Effector memory CD4-positive, alpha-beta T cell (primary cell): ENCODE results near the gene DCAF4.

Experiments
- DNase-seq, 3 donors: peaks; one replicate each; pipeline ENCODE4 v3.0.0-alpha.2; 2020
- H3K27ac ChIP-seq: 2 replicates; pipeline ENCODE4 v1.7.0; 2013; ENCODE audit warnings: mild to moderate bottlenecking, low read length, moderate library complexity; ENCODE audit not compliant: insufficient read depth, poor library complexity, severe bottlenecking
- H3K27me3 ChIP-seq: replicated peaks from 2 replicates; pipeline ENCODE4 v1.7.0; 2013; ENCODE audit warnings: mild to moderate bottlenecking, low read length; ENCODE audit not compliant: insufficient read depth, control insufficient read depth, poor library complexity, severe bottlenecking
- H3K36me3 ChIP-seq: 2 replicates; pipeline ENCODE4 v1.7.0; 2013; ENCODE audit warnings: mild to moderate bottlenecking, low read length, moderate library complexity; ENCODE audit not compliant: control insufficient read depth, insufficient read depth
- H3K4me1 ChIP-seq: 2 replicates; pipeline ENCODE4 v1.7.0; 2013; ENCODE audit warnings: low read length, mild to moderate bottlenecking; ENCODE audit not compliant: control insufficient read depth, insufficient read depth, poor library complexity, severe bottlenecking
- H3K4me3 ChIP-seq: 2 replicates; pipeline ENCODE4 v1.7.0; 2013; ENCODE audit warnings: low read length, low read depth, mild to moderate bottlenecking; ENCODE audit not compliant: insufficient read depth, poor library complexity, severe bottlenecking
- H3K9me3 ChIP-seq: 2 replicates; pipeline ENCODE4 v1.7.0; 2013; ENCODE audit warnings: mild to moderate bottlenecking, low read length, moderate library complexity; ENCODE audit not compliant: control insufficient read depth

DCAF4 gene

GRCh38 chr14:72883961-72884360 is 42.3 kb upstream of the DCAF4 start:
- DNase-seq, result no peak
- no peaks in the 10 kb centered on the region for H3K27me3 ChIP-seq
- no peak overlapping the region for H3K27ac ChIP-seq
- H3K4me3 ChIP-seq, result no peak overlapping the region
- no peaks in the 10 kb centered on the region for H3K9me3 ChIP-seq
- H3K4me1 ChIP-seq, result no peaks in the 10 kb centered on the region
- no peaks in the 10 kb centered on the region for H3K36me3 ChIP-seq

DNA sequence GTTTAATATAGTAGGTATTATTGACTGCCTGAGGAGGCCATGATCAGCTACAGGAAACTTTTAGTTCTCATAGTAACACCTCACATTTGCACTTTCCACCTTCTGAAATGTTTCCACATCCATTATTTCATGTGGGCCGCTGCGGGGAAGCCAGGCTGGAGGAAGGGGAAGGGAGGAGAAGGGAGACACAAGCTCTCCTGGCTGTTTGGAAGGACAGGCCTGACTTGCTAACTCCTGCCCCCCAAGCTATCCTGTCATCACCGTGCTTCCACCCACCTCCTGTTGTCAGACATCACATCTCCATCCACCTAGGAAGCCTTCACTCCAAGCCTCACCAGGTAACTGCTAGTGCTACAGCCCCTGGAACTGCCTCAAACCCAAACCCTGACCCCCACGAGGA is 41.9 kb upstream of the DCAF4 start:
- Histone ChIP-seq H3K9me3 (no peaks in the 10 kb centered on the region), H3K4me3 (no peak overlapping the region), H3K4me1 (no peaks in the 10 kb centered on the region), H3K27me3 (no peaks in the 10 kb centered on the region), H3K27ac (no peak overlapping the region), H3K36me3 (no peaks in the 10 kb centered on the region)
- no peak for DNase-seq

- no peaks in the 10 kb centered on the region for H3K36me3 ChIP-seq
- H3K27ac ChIP-seq, result no peak overlapping the region
- H3K27me3 ChIP-seq, result peaks cover 8% of the 10 kb centered on the region
- no peak for DNase-seq
- no peaks in the 10 kb centered on the region for H3K9me3 ChIP-seq
- H3K4me3 ChIP-seq, result no peak overlapping the region
- H3K4me1 ChIP-seq, result peaks cover 3% of the 10 kb centered on the region
Observed at GRCh38 chr14:72887514-72887913, 38.8 kb upstream of the DCAF4 start.

GRCh38 chr14:72888192-72888591 is 38.1 kb upstream of the DCAF4 start:
- Histone ChIP-seq H3K27ac (no peak overlapping the region), H3K4me3 (no peak overlapping the region), H3K4me1 (peaks cover 10% of the 10 kb centered on the region), H3K36me3 (no peaks in the 10 kb centered on the region), H3K27me3 (peaks cover 8% of the 10 kb centered on the region), H3K9me3 (no peaks in the 10 kb centered on the region)
- DNase-seq, result no peak

DNA sequence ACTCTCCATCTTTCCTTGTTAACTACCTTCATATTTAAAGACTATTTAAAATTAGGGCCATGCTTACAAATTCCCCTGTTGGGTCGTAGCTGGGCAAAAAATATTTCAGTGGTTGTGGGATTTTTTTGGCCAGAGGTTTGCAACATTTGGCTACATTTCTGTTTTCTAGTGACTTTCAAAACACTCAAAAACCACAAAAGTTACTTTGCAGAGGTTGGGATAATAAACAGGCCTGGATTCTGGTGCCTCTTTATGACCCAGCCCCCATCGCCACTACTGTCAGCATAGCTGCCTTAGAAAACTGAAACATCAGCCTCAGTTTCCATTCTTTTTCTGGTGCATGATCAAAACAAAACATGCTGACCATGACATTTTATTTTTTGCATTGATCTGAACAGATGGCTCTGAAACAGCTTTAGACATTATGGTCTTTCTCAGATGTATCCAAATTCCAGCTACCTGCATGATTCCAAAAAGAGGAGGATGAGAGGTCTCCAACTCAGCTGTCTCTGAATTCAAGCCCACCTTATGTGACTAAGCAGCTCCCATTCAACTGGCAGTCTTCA is 37.5 kb upstream of the DCAF4 start:
- Histone ChIP-seq H3K4me1 (peaks cover 10% of the 10 kb centered on the region), H3K27me3 (peaks cover 8% of the 10 kb centered on the region), H3K27ac (no peak overlapping the region), H3K36me3 (no peaks in the 10 kb centered on the region), H3K9me3 (no peaks in the 10 kb centered on the region), H3K4me3 (no peak overlapping the region)
- DNase-seq, result no peak

DNA sequence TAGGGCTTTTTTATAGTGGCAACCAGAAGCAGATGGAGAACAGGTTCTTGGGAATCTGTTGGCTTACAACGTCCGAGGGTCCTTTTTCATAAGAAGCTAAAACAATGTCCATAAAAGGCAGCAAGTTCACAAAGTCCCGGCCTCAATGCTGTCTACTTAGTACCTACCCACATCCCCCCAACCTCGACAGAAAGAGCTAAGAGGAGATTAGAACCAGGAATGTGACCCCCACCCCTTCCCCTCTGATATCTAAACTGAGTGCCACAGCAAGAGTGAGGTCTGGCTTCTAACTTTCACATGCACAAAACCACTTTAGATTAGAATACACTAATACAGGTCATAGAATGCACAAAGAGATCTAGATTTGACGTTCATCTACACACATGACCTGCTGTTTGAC is 36.9 kb upstream of the DCAF4 start:
- Histone ChIP-seq H3K27ac (no peak overlapping the region), H3K4me1 (peaks cover 10% of the 10 kb centered on the region), H3K27me3 (peaks cover 8% of the 10 kb centered on the region), H3K36me3 (no peaks in the 10 kb centered on the region), H3K9me3 (no peaks in the 10 kb centered on the region), H3K4me3 (no peak overlapping the region)
- no peak for DNase-seq

DNA sequence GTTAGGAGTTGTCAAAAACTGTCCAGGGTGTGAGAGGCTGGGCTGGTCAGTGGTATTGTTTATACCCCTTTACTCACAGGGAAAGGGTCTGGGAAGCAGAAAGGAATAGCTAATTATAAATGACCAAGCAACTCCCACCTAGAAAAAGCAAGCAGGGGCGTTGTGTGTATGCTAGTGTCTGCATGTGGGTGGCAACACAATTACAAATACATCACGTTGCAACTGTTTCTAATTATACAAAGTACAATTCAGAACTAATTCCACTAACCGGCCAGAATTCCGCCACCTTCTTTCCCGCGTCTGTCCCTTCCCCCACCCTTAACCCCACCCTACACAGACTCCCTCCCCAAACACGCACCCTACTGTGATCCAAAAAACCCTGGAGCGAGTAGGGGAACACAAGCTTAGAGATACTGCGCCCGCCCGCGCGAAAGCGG is 34.6 kb upstream of the DCAF4 start:
- no peak overlapping the region for H3K27ac ChIP-seq
- H3K27me3 ChIP-seq, result peaks cover 18% of the 10 kb centered on the region
- H3K4me1 ChIP-seq, result peaks cover 10% of the 10 kb centered on the region
- H3K9me3 ChIP-seq, result no peaks in the 10 kb centered on the region
- DNase-seq, result no peak
- H3K36me3 ChIP-seq, result no peaks in the 10 kb centered on the region
- H3K4me3 ChIP-seq, result peak overlapping the region; percentile 91

DNA sequence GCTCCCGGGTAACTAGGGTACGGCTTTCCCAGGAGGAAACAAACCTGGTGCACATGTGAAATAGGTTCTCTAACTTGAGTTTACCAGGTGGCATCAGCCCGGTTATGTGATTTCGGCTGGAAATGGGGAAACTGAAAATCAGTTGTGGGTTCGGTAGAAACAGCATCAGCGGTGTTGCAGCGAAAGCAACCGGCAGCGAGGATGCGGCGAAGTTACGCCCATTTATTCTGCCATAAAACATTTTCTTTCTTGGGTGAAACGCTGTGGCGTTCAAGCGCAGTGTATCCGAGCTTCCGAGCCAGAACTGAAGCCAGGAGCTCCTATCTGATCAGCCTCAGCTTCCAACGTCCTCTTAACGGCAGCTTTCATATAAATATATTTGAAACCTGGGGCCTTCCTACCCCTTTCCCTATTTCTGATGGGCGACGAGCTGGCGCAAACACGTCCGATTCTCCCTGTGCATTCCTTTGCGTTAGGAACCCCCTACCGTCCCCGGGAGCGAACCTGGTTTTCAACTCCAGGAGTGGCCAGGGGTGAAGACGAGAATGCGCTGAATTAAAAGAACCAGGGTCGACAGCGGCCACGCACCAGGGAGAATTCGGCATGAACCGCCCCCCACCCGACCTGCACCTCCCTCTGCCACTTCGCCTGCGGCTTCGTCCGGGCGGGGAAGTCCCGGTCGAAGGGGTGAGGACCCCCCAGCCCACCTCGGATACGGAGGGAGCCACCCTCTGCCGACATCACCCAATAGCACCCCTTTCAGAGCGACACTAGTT is 34.0 kb upstream of the DCAF4 start:
- Histone ChIP-seq H3K4me1 (peaks cover 10% of the 10 kb centered on the region), H3K9me3 (no peaks in the 10 kb centered on the region), H3K27ac (no peak overlapping the region), H3K27me3 (peaks cover 18% of the 10 kb centered on the region), H3K4me3 (peak overlapping the region; percentile 91), H3K36me3 (no peaks in the 10 kb centered on the region)
- peak in 1 of 3 donors; percentile 4 for DNase-seq

- peaks cover 10% of the 10 kb centered on the region for H3K4me1 ChIP-seq
- H3K4me3 ChIP-seq, result peak overlapping the region; percentile 91
- no peaks in the 10 kb centered on the region for H3K36me3 ChIP-seq
- H3K27ac ChIP-seq, result no peak overlapping the region
- no peak for DNase-seq
- H3K27me3 ChIP-seq, result peaks cover 18% of the 10 kb centered on the region
- no peaks in the 10 kb centered on the region for H3K9me3 ChIP-seq
Observed at GRCh38 chr14:72892879-72893635, 33.2 kb upstream of the DCAF4 start.
